ENCODE data around the gene HDAC4. TPM values are rescaled to one million over a fixed set of nuclear protein-coding genes. Genes with fewer than 3 reads are reported as not detected.

The HDAC4 gene
- total RNA-seq, 1 donor from 2014 or later: 20.4 TPM

- no peak for FAIRE-seq
Observed at GRCh38 chr2:239108459-239108858, 292.4 kb downstream of the HDAC4 start.

GRCh38 chr2:239107936-239108335, 292.9 kb downstream of the HDAC4 start:
- DNase-seq (ENCODE audit: low spot score in 2 of 2) (no peak), FAIRE-seq (no peak)

More at GRCh38 chr2:239108459-239108858, 292.4 kb downstream of the HDAC4 start:
- no peak for DNase-seq (ENCODE audit: low spot score in 2 of 2)

- DNase-seq (ENCODE audit: low spot score in 2 of 2) (no peak), FAIRE-seq (no peak)
Observed at GRCh38 chr2:239106966-239107365, 293.9 kb downstream of the HDAC4 start.

- no peak for FAIRE-seq
- peak; percentile 84 to 86 for DNase-seq (ENCODE audit: low spot score in 2 of 2)
Observed at GRCh38 chr2:239106314-239106908, 294.4 kb downstream of the HDAC4 start.

- FAIRE-seq (no peak), DNase-seq (ENCODE audit: low spot score in 2 of 2) (no peak)
Observed at GRCh38 chr2:239105234-239105633, 295.6 kb downstream of the HDAC4 start.

GRCh38 chr2:239104800-239105199, 296.0 kb downstream of the HDAC4 start:
- FAIRE-seq (no peak), DNase-seq (ENCODE audit: low spot score in 2 of 2) (no peak)

- DNase-seq (ENCODE audit: low spot score in 2 of 2): peak in 1 of 2 donors; percentile 68
- FAIRE-seq: no peak
Observed at GRCh38 chr2:239103125-239104098, 297.4 kb downstream of the HDAC4 start.

GRCh38 chr2:239102266-239102665, 298.6 kb downstream of the HDAC4 start:
- FAIRE-seq (no peak), DNase-seq (ENCODE audit: low spot score in 2 of 2) (no peak)

- FAIRE-seq: no peak
- no peak for DNase-seq (ENCODE audit: low spot score in 2 of 2)
Observed at GRCh38 chr2:239101807-239102206, 299.0 kb downstream of the HDAC4 start.

GRCh38 chr2:239101071-239101470, 299.7 kb downstream of the HDAC4 start:
- FAIRE-seq: no peak
- DNase-seq (ENCODE audit: low spot score in 2 of 2): no peak

GRCh38 chr2:239099474-239099873, 301.3 kb downstream of the HDAC4 start:
- FAIRE-seq: no peak

GRCh38 chr2:239098288-239098970, 302.4 kb downstream of the HDAC4 start:
- DNase-seq (ENCODE audit: low spot score in 2 of 2) (peak in 1 of 2 donors; percentile 54), FAIRE-seq (no peak)

More at GRCh38 chr2:239099474-239099873, 301.3 kb downstream of the HDAC4 start:
- no peak for DNase-seq (ENCODE audit: low spot score in 2 of 2)

- DNase-seq (ENCODE audit: low spot score in 2 of 2): no peak
- FAIRE-seq: no peak
Observed at GRCh38 chr2:239097428-239097696, 303.5 kb downstream of the HDAC4 start.

GRCh38 chr2:239096676-239097427, 304.0 kb downstream of the HDAC4 start:
- DNase-seq (ENCODE audit: low spot score in 2 of 2) (no peak), FAIRE-seq (no peak)

GRCh38 chr2:239095460-239096081, 305.2 kb downstream of the HDAC4 start:
- DNase-seq (ENCODE audit: low spot score in 2 of 2) (no peak), FAIRE-seq (no peak)

- DNase-seq (ENCODE audit: low spot score in 2 of 2) (no peak), FAIRE-seq (no peak)
Observed at GRCh38 chr2:239094867-239095266, 306.0 kb downstream of the HDAC4 start.

- no peak for DNase-seq (ENCODE audit: low spot score in 2 of 2)
- no peak for FAIRE-seq
Observed at GRCh38 chr2:239093952-239094351, 306.9 kb downstream of the HDAC4 start.

- DNase-seq (ENCODE audit: low spot score in 2 of 2): no peak
- no peak for FAIRE-seq
Observed at GRCh38 chr2:239093542-239093941, 307.3 kb downstream of the HDAC4 start.

GRCh38 chr2:239092571-239093294, 308.1 kb downstream of the HDAC4 start:
- FAIRE-seq (no peak), DNase-seq (ENCODE audit: low spot score in 2 of 2) (no peak)
